Diencephalon (tissue), 1 donor: ENCODE measurements around the gene PTGDS. TPM values are rescaled to one million over a fixed set of nuclear protein-coding genes. Genes with fewer than 3 reads are reported as not detected.

Source experiments
- total RNA-seq: library from RNA; depleted of rRNA; stranded (reverse); fragments of >200 nt; gene quantifications from one replicate; pipeline ENCODE4 v1.2.3, GENCODE V29; 2014

Gene PTGDS
- total RNA-seq = 93.2 TPM

GRCh38 chr9:136977223-136977622, at the start of gene PTGDS:
Gene PTGDS, plus strand, starts transcription at chr9:136977504. Its CDS starts 75 bp downstream, at chr9:136977579.

DNA sequence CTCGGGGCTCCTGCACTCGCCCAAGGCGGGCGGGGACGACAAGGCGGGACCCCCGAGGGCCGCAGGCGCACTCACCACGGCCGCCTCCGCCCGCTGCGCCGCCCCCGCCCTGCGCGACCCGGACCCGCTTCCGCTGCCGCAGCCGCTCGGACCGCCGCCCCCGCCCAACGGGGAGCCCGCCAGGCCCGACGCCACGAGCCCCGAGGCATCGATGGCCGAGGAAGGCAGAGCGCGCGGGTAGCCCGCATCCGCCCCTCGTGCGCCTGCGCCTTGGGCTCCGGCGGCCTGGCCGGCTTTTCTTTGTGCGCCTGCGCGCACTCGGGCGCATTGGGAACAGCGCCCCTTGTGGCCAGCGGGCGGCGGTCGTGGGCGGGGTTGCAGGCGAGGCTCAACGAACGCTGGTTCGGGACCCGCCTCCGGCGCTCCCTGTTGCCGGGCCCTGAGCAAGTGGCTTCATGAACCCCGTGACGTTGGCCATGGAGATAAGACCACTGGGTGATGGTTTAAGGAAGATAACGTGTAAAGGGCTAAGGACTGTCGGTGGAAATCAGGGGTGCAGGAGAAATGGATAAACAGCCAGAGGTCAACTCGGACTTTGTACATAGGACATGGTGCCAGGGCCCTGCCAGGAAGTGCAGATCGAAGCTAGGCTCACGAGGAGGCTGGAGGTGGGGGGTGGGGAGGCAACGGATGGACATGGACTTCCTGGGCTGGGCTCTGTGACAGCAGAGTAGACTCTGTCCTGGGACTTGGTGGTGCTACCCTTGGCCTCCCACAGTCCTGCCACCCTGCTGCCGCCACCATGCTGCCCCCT, 32.6 kb upstream of the PTGDS start, which contains the start of the genes C8G and FBXW5:
C8G (plus strand) TSS at position 725 of the 814 bp plus-strand sequence; CDS start at position 803, 78 bp downstream.
FBXW5 (minus strand) TSS at position 220 of the 814 bp plus-strand sequence. CDS start 655 bp downstream, outside the sequence.

GRCh38 chr9:136951541-136952320, 25.6 kb upstream of the PTGDS start, which contains the start of gene LCN12:
Gene LCN12, plus strand, starts transcription at chr9:136952273. Its CDS starts 55 bp downstream, at chr9:136952328.

DNA sequence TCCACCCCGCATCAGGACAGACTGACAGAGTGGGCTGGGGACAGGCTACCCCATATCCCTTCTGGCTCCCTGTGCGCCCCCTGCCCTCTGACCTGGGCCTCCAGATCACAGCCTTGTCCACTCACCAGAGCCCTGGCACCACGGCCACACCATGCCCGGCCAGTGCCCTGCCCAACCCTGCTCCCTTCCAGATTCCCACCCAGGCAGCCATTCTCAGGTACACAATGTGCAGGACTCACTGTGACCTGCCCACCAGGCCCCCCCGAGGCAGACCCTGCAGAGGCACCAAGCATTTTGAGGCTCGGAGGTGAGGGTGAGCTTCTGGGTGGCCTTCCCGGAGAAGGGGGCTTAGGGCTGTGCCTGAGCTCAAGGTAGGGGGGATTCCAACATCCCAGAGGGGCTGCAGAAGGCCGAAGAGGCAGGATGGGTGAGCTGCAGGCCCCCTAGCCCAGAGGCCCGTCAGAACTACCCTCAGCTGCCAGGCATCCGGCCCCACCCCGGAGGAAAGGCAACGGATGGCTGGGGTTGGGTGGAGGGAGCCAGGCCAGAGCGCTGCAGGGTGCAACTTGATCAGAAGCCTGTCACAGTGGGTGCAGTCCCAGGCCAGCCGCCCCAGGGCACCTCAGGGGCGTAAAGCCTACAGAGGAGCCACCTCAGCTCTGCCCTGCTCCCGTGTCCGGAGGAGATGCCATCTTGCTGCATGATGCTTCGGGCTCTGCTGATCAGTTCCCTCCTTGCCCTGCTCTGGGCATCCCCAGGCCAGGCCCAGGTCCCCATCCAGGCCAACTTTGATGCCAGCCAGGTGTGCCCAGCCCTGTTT, 5.1 kb downstream of the PTGDS start, which contains the start of gene LCNL1:
LCNL1 (plus strand) TSS at position 762 of the 820 bp plus-strand sequence. CDS start 594 bp downstream, outside the sequence.

GRCh38 chr9:136991993-136992818, 14.9 kb downstream of the PTGDS start, which contains the start of gene PAXX:
Gene PAXX, plus strand, starts transcription at chr9:136992422. Its CDS starts 22 bp downstream, at chr9:136992444.

DNA sequence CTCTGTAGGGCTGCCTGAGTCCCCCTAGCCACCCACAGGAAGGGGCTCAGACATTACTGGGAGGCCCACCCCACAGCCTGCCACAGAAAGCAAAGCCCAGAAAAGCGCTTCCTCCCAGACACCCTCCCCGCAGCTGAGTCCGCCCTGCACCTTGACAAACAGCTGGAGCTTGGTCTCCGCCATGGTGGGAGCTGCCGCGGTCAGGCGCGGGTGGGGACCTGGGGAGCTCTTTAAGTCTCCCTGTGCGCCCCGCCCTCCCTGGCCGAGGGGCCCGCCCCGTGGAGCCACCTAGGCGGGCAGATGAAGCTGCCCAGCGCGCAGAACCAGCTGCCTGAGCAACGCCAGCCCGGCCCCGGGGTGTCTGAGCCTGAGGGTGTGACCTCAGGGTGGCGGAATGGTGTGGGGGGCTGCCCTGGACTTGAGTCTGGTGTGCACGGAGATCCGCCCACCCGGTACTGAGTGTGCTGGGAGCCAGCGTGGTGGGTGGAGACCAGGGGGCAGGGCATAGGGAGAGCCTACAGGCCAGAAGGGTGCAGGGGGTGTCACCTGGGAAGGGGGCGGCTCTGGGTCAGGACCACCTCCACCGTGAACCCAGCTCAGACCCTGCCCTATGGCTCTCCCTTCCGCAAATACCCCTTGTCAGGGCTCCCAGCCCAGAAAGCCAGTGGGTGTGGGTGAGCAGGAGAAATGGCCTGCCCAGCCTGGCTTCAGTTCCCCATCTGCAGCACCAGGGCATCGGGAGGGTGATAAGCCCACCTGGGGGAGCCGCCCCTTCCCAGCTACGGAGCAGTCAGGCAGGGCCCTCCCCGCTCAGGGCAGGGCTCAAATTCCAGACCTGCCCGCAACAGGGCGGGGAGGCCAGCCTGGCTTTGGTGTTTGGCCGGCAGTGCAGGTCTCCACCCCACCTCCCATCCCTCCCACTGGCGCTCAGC, 19.3 kb downstream of the PTGDS start, which contains the start of gene CLIC3:
CLIC3 (minus strand) TSS at position 208 of the 932 bp plus-strand sequence; CDS start at position 183, 25 bp downstream.

GRCh38 chr9:137027369-137028262, 50.3 kb downstream of the PTGDS start, which contains the start of gene ABCA2:
Gene ABCA2, minus strand, starts transcription at chr9:137028237. Its CDS starts 97 bp downstream, at chr9:137028140.

Other genes with a start within 250 kb of the PTGDS start
- gene LCN10, start 234.6 kb upstream of the PTGDS start, total RNA-seq = not detected
- not detected for gene LCN6, start 229.0 kb upstream of the PTGDS start, total RNA-seq
- not detected for gene LCN8, start 219.3 kb upstream of the PTGDS start, total RNA-seq
- gene LCN15, start 213.0 kb upstream of the PTGDS start, total RNA-seq = not detected
- 27.7 TPM for gene TMEM141, start 186.2 kb upstream of the PTGDS start, total RNA-seq
- gene CCDC183, start 181.2 kb upstream of the PTGDS start, total RNA-seq = 2.5 TPM
- gene RABL6, start 169.6 kb upstream of the PTGDS start, total RNA-seq = 35.8 TPM
- gene AJM1, start 135.0 kb upstream of the PTGDS start, total RNA-seq = 2.8 TPM
- gene PHPT1, start 128.1 kb upstream of the PTGDS start, total RNA-seq = 99.7 TPM
- gene MAMDC4, start 125.2 kb upstream of the PTGDS start, total RNA-seq = 2.8 TPM
- gene EDF1, start 111.2 kb upstream of the PTGDS start, total RNA-seq = 124 TPM
- gene TRAF2, start 91.0 kb upstream of the PTGDS start, total RNA-seq = 10.1 TPM
- 63.9 TPM for gene FBXW5, start 32.8 kb upstream of the PTGDS start, total RNA-seq
- gene C8G, start 32.3 kb upstream of the PTGDS start, total RNA-seq = not detected
- 0.46 TPM for gene LCN12, start 25.2 kb upstream of the PTGDS start, total RNA-seq
- gene LCNL1, start 5.5 kb downstream of the PTGDS start, total RNA-seq = 1.2 TPM
- gene PAXX, start 14.9 kb downstream of the PTGDS start, total RNA-seq = 14.1 TPM
- not detected for gene CLIC3, start 19.1 kb downstream of the PTGDS start, total RNA-seq
- gene ABCA2, start 50.7 kb downstream of the PTGDS start, total RNA-seq = 36.4 TPM
- not detected for gene FUT7, start 54.6 kb downstream of the PTGDS start, total RNA-seq
- 23.1 TPM for gene NPDC1, start 68.7 kb downstream of the PTGDS start, total RNA-seq
- gene ENTPD2, start 76.6 kb downstream of the PTGDS start, total RNA-seq = 3.2 TPM
- 4.2 TPM for gene SAPCD2, start 93.1 kb downstream of the PTGDS start, total RNA-seq
- 0.69 TPM for gene UAP1L1, start 100.0 kb downstream of the PTGDS start, total RNA-seq
- 44.8 TPM for gene MAN1B1, start 109.5 kb downstream of the PTGDS start, total RNA-seq
- 38.8 TPM for gene DPP7, start 137.2 kb downstream of the PTGDS start, total RNA-seq
- gene GRIN1, start 161.7 kb downstream of the PTGDS start, total RNA-seq = 69.0 TPM
- not detected for gene LRRC26, start 192.5 kb downstream of the PTGDS start, total RNA-seq
- not detected for gene TMEM210, start 194.6 kb downstream of the PTGDS start, total RNA-seq
- 24.0 TPM for gene ANAPC2, start 211.1 kb downstream of the PTGDS start, total RNA-seq
- gene SSNA1, start 211.2 kb downstream of the PTGDS start, total RNA-seq = 27.5 TPM
- gene TPRN, start 223.2 kb downstream of the PTGDS start, total RNA-seq = 7.8 TPM
- 38.8 TPM for gene TMEM203, start 228.1 kb downstream of the PTGDS start, total RNA-seq
- gene NDOR1, start 228.2 kb downstream of the PTGDS start, total RNA-seq = 3.9 TPM
- 1.8 TPM for gene RNF208, start 244.7 kb downstream of the PTGDS start, total RNA-seq
- gene CYSRT1, start 247.7 kb downstream of the PTGDS start, total RNA-seq = 0.92 TPM
- gene RNF224, start 250.0 kb downstream of the PTGDS start, total RNA-seq = not detected